ENCODE data around the gene OR2V1. TPM values are rescaled to one million over a fixed set of nuclear protein-coding genes. Genes with fewer than 3 reads are reported as not detected.
A peak's percentile ranks its signal among the peaks of the same experiment; 100 is the strongest.
"Not testable (repeated sequence)": the region's sequence is repeated elsewhere in the genome, so short reads cannot be mapped to it uniquely, and the experiment has no call there.

Gene OR2V1
- total and polyA plus RNA-seq, 2 experiments from 2014 or later: not detected

DNA sequence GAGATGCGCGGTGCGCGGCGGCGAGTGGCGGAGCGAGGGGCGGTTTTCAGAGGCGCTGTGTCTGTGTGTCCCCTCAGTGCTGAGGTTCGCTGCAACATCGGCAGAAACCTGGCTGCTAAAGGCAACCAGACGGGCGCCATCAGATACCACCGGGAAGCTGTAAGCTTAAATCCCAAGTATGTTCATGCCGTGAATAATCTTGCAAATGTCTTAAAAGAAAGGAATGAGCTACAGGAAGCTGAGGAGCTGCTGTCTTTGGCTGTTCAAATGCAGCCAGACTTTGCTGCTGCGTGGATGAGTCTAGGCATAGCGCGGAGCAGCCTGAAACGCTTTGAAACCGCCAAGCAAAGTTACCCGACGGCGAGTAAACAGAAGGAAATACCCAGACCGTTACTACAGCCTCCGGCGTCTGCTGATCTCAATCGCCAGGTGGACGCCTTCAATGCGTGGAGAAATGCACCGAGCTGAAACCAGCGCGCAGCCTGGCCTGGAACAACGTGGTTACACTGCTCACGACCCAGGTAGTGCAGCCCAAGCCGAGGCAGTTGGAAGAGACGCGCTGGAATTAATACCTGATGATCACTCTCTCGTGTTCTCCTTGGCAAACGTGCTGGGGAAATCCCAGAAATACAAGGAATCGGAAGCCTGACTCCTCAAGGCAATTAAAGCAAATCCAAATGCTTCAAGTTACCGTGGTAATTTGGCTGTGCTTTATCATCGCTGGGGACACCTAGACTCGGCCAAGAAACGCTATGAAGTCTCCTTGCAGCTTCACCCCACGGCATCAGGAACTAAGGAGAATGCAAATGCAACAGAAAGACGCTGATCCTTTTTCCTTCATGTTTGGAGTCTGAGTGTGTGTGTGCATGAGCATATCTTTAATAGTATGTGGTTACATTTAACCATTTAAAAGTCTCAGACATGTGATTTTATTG, 15.9 kb downstream of the OR2V1 start:
- no peak overlapping the region for H3K4me3 ChIP-seq
- H3K9me3 ChIP-seq (ENCODE audit: low read depth): no peaks in the 10 kb centered on the region
- peaks cover 15% of the 10 kb centered on the region for H3K27me3 ChIP-seq
- no peak overlapping the region for H3K27ac ChIP-seq
- TF ChIP-seq, protein P1, sequence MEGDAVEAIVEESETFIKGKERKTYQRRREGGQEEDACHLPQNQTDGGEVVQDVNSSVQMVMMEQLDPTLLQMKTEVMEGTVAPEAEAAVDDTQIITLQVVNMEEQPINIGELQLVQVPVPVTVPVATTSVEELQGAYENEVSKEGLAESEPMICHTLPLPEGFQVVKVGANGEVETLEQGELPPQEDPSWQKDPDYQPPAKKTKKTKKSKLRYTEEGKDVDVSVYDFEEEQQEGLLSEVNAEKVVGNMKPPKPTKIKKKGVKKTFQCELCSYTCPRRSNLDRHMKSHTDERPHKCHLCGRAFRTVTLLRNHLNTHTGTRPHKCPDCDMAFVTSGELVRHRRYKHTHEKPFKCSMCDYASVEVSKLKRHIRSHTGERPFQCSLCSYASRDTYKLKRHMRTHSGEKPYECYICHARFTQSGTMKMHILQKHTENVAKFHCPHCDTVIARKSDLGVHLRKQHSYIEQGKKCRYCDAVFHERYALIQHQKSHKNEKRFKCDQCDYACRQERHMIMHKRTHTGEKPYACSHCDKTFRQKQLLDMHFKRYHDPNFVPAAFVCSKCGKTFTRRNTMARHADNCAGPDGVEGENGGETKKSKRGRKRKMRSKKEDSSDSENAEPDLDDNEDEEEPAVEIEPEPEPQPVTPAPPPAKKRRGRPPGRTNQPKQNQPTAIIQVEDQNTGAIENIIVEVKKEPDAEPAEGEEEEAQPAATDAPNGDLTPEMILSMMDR (IDR thresholded peaks at IDR 0.05; ENCODE audit: low read depth, low read length): no peak
- peak in 1 of 2 donors; percentile 8 for DNase-seq (ENCODE audit: low read depth in 1 of 2, low spot score in 1 of 2)
- H3K36me3 ChIP-seq: no peaks in the 10 kb centered on the region
- no peaks in the 10 kb centered on the region for H3K4me1 ChIP-seq (ENCODE audit: low read depth)

DNA sequence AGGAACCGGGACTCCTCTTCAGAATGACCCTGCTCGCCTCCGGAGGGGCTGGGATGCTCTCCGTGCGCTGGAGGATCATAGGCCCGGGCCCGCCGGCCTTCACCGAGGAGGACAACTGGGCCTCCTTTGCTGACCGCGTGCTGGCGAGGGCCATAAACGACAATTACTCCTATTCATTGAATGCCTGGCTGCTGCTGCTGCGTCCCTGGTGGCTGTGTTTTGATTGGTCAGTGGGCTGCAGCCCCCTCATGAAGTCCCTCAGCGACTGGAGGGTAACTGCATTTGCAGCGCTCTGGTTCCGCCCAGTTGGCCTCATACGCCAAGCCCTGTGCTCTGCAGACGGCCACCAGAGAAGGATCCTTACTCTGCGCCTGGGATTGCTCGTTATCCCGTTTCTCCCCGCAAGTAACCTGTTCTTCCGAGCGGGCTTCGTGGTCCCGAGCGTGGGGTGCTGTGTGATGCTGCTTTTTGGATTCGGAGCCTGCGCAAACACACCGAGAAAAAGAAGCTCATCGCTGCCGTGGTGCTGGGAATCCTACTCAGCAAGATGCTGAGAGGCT, 16.6 kb downstream of the OR2V1 start:
- Histone ChIP-seq H3K9me3 (ENCODE audit: low read depth) (no peaks in the 10 kb centered on the region), H3K4me3 (no peak overlapping the region), H3K27me3 (peaks cover 15% of the 10 kb centered on the region), H3K27ac (no peak overlapping the region), H3K36me3 (no peaks in the 10 kb centered on the region), H3K4me1 (ENCODE audit: low read depth) (no peaks in the 10 kb centered on the region)
- TF ChIP-seq, protein P1 (IDR thresholded peaks at IDR 0.05; ENCODE audit: low read depth, low read length): no peak
- DNase-seq (ENCODE audit: low read depth in 1 of 2, low spot score in 1 of 2): no peak

DNA sequence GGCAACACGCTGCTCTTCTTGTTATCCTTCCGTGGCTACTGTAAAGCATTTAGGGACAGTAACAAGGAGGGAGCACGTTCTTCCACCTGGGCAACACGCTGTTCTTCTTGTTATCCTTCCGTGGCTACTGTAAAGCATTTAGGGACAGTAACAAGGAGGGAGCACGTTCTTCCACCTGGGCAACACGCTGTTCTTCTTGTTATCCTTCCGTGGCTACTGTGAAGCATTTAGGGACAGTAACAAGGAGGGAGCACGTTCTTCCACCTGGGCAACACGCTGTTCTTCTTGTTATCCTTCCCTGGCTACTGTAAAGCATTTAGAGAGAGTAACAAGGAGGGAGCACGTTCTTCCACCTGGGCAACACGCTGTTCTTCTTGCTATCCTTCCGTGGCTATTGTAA, 17.4 kb downstream of the OR2V1 start:
- H3K9me3 ChIP-seq (ENCODE audit: low read depth); H3K4me1 ChIP-seq (ENCODE audit: low read depth); H3K4me3 ChIP-seq; H3K36me3 ChIP-seq; DNase-seq (ENCODE audit: low read depth in 1 of 2, low spot score in 1 of 2); H3K27ac ChIP-seq: not testable (repeated sequence)
- H3K27me3 ChIP-seq: peaks cover 15% of the 10 kb centered on the region

DNA sequence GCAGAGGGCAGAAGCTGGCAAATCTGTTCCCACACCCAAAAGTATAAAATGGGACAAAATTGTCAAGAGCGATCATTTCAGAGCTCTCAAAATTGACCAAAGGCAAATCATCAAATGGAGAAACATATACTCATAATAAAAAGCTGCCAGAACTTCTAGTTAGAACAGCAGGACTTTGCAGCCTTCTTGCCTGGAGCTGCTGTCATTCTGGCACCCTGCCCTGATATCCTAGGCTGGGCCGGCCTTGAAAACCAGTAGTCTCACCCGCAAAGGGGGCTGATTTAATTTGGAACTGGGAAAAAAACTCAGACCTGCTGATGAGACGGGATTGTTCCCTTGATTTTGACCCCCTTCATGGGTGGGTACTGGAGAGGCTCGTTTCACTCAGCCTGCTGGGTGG, 18.5 kb downstream of the OR2V1 start:
- H3K9me3 ChIP-seq (ENCODE audit: low read depth): no peaks in the 10 kb centered on the region
- H3K4me3 ChIP-seq: no peak overlapping the region
- H3K27ac ChIP-seq: no peak overlapping the region
- no peak for DNase-seq (ENCODE audit: low read depth in 1 of 2, low spot score in 1 of 2)
- no peaks in the 10 kb centered on the region for H3K4me1 ChIP-seq (ENCODE audit: low read depth)
- H3K27me3 ChIP-seq: peaks cover 15% of the 10 kb centered on the region
- TF ChIP-seq, protein P1 (IDR thresholded peaks at IDR 0.05; ENCODE audit: low read depth, low read length): no peak
- H3K36me3 ChIP-seq: no peaks in the 10 kb centered on the region

DNA sequence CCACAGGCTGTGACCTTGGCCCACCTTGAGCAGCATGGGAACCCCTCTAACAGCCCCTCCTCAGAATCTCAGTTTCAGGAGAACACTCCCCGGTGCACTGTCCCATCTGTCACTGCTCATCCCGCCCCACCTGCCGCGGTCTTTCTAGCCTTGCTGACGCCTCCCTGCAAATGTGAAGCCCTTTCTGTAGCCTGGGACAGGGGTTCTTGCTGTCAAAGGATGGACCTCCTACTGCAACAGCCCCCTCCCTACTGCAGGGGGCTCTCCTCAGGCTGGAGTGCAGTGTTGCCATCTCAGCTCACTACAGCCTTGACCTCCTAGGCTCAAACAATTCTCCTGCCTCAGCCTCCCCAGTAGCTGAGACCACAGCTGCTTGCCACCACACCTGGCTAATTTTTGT, 20.0 kb downstream of the OR2V1 start:
- no peaks in the 10 kb centered on the region for H3K9me3 ChIP-seq (ENCODE audit: low read depth)
- TF ChIP-seq, protein P1 (IDR thresholded peaks at IDR 0.05; ENCODE audit: low read depth, low read length): no peak
- H3K36me3 ChIP-seq: no peaks in the 10 kb centered on the region
- no peak overlapping the region for H3K27ac ChIP-seq
- no peak for DNase-seq (ENCODE audit: low read depth in 1 of 2, low spot score in 1 of 2)
- H3K4me1 ChIP-seq (ENCODE audit: low read depth): no peaks in the 10 kb centered on the region
- no peak overlapping the region for H3K4me3 ChIP-seq
- H3K27me3 ChIP-seq: peaks cover 15% of the 10 kb centered on the region

DNA sequence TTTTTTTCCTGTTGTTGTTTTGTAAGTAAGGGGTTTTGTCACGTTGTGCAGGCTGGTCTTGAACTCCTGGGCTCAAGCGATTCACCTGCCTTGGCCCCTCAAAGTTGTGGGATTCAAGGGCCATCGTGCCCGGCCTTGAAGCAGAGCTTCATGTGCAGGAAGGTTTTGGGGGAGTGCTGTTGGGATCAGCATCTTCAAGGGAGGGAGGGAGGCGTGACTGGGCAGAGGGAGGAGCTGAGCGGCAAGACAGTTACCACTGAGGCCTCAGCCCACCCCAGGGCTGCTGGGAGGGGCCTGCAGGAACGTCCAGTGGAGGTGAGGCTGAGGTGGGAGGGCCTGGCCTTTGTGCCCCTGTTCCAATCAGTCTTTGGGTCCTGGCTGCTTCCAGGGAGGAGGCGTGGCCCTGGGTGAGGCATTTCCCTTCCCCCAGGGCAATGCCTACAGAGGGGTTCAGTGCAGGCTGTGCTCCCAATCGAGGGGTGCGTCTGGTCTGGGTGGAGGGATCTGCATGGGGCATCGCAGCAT, 21.4 kb downstream of the OR2V1 start:
- DNase-seq (ENCODE audit: low read depth in 1 of 2, low spot score in 1 of 2): no peak
- Histone ChIP-seq H3K27me3 (peaks cover 7% of the 10 kb centered on the region), H3K4me3 (no peak overlapping the region)

More for the DNA sequence above, 21.4 kb downstream of the OR2V1 start:
- no peaks in the 10 kb centered on the region for H3K4me1 ChIP-seq (ENCODE audit: low read depth)
- no peaks in the 10 kb centered on the region for H3K36me3 ChIP-seq
- H3K9me3 ChIP-seq (ENCODE audit: low read depth): no peaks in the 10 kb centered on the region
- no peak overlapping the region for H3K27ac ChIP-seq
- TF ChIP-seq, protein P1 (IDR thresholded peaks at IDR 0.05; ENCODE audit: low read depth, low read length): no peak
